ENCODE measurements around the gene TEKT4.

GRCh38 chr2:94880507-94880906 is 9.3 kb downstream of the TEKT4 start:
- TF ChIP-seq CTCF (IDR thresholded peaks at IDR 0.05) = no peak
- no peak for TF ChIP-seq POLR2AphosphoS5 (IDR thresholded peaks at IDR 0.05)
- TF ChIP-seq POLR2A (IDR thresholded peaks at IDR 0.05) = no peak

Measured in breast epithelium (tissue), 3 donors.